ENCODE results near the gene MYLK.

The MYLK gene

GRCh38 chr3:123693584-123694190 lies 190.4 kb downstream of the MYLK start:
- DNase-seq (ENCODE audit: low read depth), result no peak
- H3K4me3 ChIP-seq (ENCODE audit: low read depth, low read length), result no peak overlapping the region

- H3K4me3 ChIP-seq (ENCODE audit: low read depth, low read length), result no peak overlapping the region
- DNase-seq (ENCODE audit: low read depth), result no peak
Observed at GRCh38 chr3:123692671-123693070, 191.5 kb downstream of the MYLK start.

GRCh38 chr3:123692041-123692440 lies 192.1 kb downstream of the MYLK start:
- DNase-seq (ENCODE audit: low read depth), result no peak

GRCh38 chr3:123689831-123690230 lies 194.3 kb downstream of the MYLK start:
- DNase-seq (ENCODE audit: low read depth), result no peak

More at GRCh38 chr3:123692041-123692440, 192.1 kb downstream of the MYLK start:
- no peak overlapping the region for H3K4me3 ChIP-seq (ENCODE audit: low read depth, low read length)

GRCh38 chr3:123688241-123688747 lies 195.8 kb downstream of the MYLK start:
- peak; percentile 78 for DNase-seq (ENCODE audit: low read depth)
- no peak overlapping the region for H3K4me3 ChIP-seq (ENCODE audit: low read depth, low read length)

More at GRCh38 chr3:123689831-123690230, 194.3 kb downstream of the MYLK start:
- no peak overlapping the region for H3K4me3 ChIP-seq (ENCODE audit: low read depth, low read length)

- DNase-seq (ENCODE audit: low read depth), result no peak
- H3K4me3 ChIP-seq (ENCODE audit: low read depth, low read length), result no peak overlapping the region
Observed at GRCh38 chr3:123687286-123687685, 196.8 kb downstream of the MYLK start.

GRCh38 chr3:123686251-123686650 lies 197.9 kb downstream of the MYLK start:
- DNase-seq (ENCODE audit: low read depth), result peak; percentile 60
- H3K4me3 ChIP-seq (ENCODE audit: low read depth, low read length), result no peak overlapping the region

- H3K4me3 ChIP-seq (ENCODE audit: low read depth, low read length), result no peak overlapping the region
- DNase-seq (ENCODE audit: low read depth), result no peak
Observed at GRCh38 chr3:123685780-123686179, 198.4 kb downstream of the MYLK start.

- H3K4me3 ChIP-seq (ENCODE audit: low read depth, low read length), result no peak overlapping the region
- no peak for DNase-seq (ENCODE audit: low read depth)
Observed at GRCh38 chr3:123684636-123685035, 199.5 kb downstream of the MYLK start.

- no peak overlapping the region for H3K4me3 ChIP-seq (ENCODE audit: low read depth, low read length)
- no peak for DNase-seq (ENCODE audit: low read depth)
Observed at GRCh38 chr3:123684209-123684608, 199.9 kb downstream of the MYLK start.

GRCh38 chr3:123683505-123684154 lies 200.5 kb downstream of the MYLK start:
- DNase-seq (ENCODE audit: low read depth), result no peak
- H3K4me3 ChIP-seq (ENCODE audit: low read depth, low read length), result no peak overlapping the region

- no peak overlapping the region for H3K4me3 ChIP-seq (ENCODE audit: low read depth, low read length)
Observed at GRCh38 chr3:123682781-123683504, 201.2 kb downstream of the MYLK start.

GRCh38 chr3:123682302-123682701 lies 201.8 kb downstream of the MYLK start:
- H3K4me3 ChIP-seq (ENCODE audit: low read depth, low read length), result no peak overlapping the region
- no peak for DNase-seq (ENCODE audit: low read depth)

More at GRCh38 chr3:123682781-123683504, 201.2 kb downstream of the MYLK start:
- no peak for DNase-seq (ENCODE audit: low read depth)

- no peak overlapping the region for H3K4me3 ChIP-seq (ENCODE audit: low read depth, low read length)
- DNase-seq (ENCODE audit: low read depth), result no peak
Observed at GRCh38 chr3:123679712-123680386, 204.3 kb downstream of the MYLK start.

- no peak overlapping the region for H3K4me3 ChIP-seq (ENCODE audit: low read depth, low read length)
- DNase-seq (ENCODE audit: low read depth), result peak; percentile 91
Observed at GRCh38 chr3:123678108-123678511, 206.0 kb downstream of the MYLK start.

GRCh38 chr3:123672429-123673146 lies 211.5 kb downstream of the MYLK start:
- no peak overlapping the region for H3K4me3 ChIP-seq (ENCODE audit: low read depth, low read length)
- DNase-seq (ENCODE audit: low read depth), result no peak

- no peak overlapping the region for H3K4me3 ChIP-seq (ENCODE audit: low read depth, low read length)
- no peak for DNase-seq (ENCODE audit: low read depth)
Observed at GRCh38 chr3:123670743-123671142, 213.4 kb downstream of the MYLK start.

GRCh38 chr3:123668906-123669305 lies 215.2 kb downstream of the MYLK start:
- no peak overlapping the region for H3K4me3 ChIP-seq (ENCODE audit: low read depth, low read length)
- DNase-seq (ENCODE audit: low read depth), result no peak

GRCh38 chr3:123667784-123668183 lies 216.3 kb downstream of the MYLK start:
- no peak for DNase-seq (ENCODE audit: low read depth)
- H3K4me3 ChIP-seq (ENCODE audit: low read depth, low read length), result no peak overlapping the region
